Inflammatory macrophage treated with lipopolysaccharide for 4 hours (primary cell): ENCODE data around the gene UBR4.

Experiments used
- DNase-seq: peaks from one replicate; pipeline ENCODE4 v3.0.0-alpha.2; 2020

Gene UBR4

GRCh38 chr1:19046972-19047731, 162.9 kb downstream of the UBR4 start:
- DNase-seq: no peak

- DNase-seq: no peak
These were observed 163.9 kb downstream of the UBR4 start for GRCh38 chr1:19045898-19046880.

GRCh38 chr1:19044975-19045831, 164.9 kb downstream of the UBR4 start:
- no peak for DNase-seq

GRCh38 chr1:19044471-19044870, 165.6 kb downstream of the UBR4 start:
- DNase-seq: no peak

- no peak for DNase-seq
These were observed 166.3 kb downstream of the UBR4 start for GRCh38 chr1:19043579-19044443.

GRCh38 chr1:19042675-19043578, 167.1 kb downstream of the UBR4 start:
- DNase-seq: peak; percentile 21

GRCh38 chr1:19040010-19040680, 169.9 kb downstream of the UBR4 start:
- DNase-seq: no peak

- DNase-seq: no peak
These were observed 171.3 kb downstream of the UBR4 start for GRCh38 chr1:19038732-19039131.

- no peak for DNase-seq
These were observed 172.0 kb downstream of the UBR4 start for GRCh38 chr1:19038096-19038495.

- no peak for DNase-seq
These were observed 172.4 kb downstream of the UBR4 start for GRCh38 chr1:19037659-19038058.

- no peak for DNase-seq
These were observed 173.1 kb downstream of the UBR4 start for GRCh38 chr1:19036813-19037605.

- no peak for DNase-seq
These were observed 173.8 kb downstream of the UBR4 start for GRCh38 chr1:19036041-19036812.

GRCh38 chr1:19035377-19036040, 174.6 kb downstream of the UBR4 start:
- DNase-seq: no peak

- no peak for DNase-seq
These were observed 175.3 kb downstream of the UBR4 start for GRCh38 chr1:19034721-19035120.

GRCh38 chr1:19033926-19034680, 176.0 kb downstream of the UBR4 start:
- no peak for DNase-seq

- DNase-seq: no peak
These were observed 176.6 kb downstream of the UBR4 start for GRCh38 chr1:19033515-19033839.
